Activated CD8-positive, alpha-beta memory T cell treated with anti-CD3 and anti-CD28 coated beads, Interleukin-2, amount 50 U/mL, for 1 hour (primary cell): Measurements from ENCODE around the gene LRRC27.
"Not testable (repeated sequence)": the region's sequence is repeated elsewhere in the genome, so short reads cannot be mapped to it uniquely, and the experiment has no call there.

Experiments used
- DNase-seq: peaks from one replicate; pipeline ENCODE4 v3.0.0-alpha.2; 2020; ENCODE audit errors: extremely low read depth

LRRC27 gene

DNA sequence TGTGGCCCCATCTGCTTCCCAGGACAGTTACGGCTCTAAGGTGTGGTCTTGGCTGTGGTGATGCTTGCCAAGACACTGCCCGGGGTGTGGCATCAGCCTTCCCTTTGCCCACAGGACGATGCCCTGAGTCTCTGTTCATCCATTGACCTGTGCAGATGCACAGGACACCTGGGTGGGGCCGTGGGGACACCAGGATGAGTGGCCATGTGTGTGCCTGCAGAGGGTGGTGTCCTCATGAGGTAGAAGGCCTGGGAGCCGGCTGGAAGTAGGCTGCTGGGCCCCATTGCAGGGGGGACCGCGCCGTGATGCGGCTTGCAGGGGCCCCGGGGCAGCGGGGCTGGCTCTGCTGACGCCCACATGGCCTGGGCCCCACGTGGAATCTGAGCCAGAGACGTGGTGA, 42.6 kb downstream of the LRRC27 start:
- DNase-seq = no peak

- no peak for DNase-seq
Measured at GRCh38 chr10:132375116-132375794, 43.3 kb downstream of the LRRC27 start.

GRCh38 chr10:132375795-132376297, 43.9 kb downstream of the LRRC27 start:
- no peak for DNase-seq

- no peak for DNase-seq
Measured at GRCh38 chr10:132376394-132376851, 44.4 kb downstream of the LRRC27 start.

DNA sequence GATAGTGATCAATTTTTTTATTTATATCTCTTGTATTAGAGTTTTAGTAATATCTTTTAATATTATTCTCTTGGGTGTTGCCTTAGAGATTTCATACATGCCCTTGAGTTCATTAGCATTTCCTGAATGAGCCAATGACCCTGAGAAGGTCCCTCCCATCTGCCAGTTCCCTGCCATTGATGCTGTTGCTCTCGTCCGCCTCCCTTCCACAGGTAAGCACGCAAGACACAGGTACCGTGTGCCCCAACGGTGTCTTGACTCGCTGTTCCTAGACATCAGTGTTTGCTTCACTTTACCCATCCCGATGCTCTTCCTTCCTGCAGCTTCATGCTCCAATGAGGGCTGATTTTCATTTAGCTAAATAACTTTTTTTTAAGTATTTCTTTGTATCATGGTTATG, 45.3 kb downstream of the LRRC27 start:
- DNase-seq = no peak

- not testable (repeated sequence) for DNase-seq
Measured at GRCh38 chr10:132379026-132379425, 47.0 kb downstream of the LRRC27 start.

GRCh38 chr10:132380986-132381385, 49.0 kb downstream of the LRRC27 start:
- not testable (repeated sequence) for DNase-seq

DNA sequence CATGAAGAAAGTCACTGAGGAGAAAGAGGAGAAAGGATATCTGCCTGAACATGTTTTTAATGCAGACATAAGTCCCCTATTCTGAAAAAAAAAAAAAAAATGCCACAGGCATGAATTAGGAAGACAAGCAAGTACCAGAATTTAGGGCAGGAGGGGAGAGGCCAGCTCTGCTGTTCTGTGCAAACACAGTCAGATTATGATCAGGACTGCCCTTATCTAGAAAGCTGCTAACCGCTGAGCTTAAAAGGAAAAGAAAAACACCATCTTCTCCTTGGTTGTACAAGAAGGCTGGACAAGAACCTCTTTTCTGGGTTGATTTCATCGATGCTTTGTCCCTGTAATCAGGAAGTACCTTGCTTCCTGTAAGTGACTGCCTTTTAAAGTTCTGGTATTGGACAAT, 49.7 kb downstream of the LRRC27 start:
- no peak for DNase-seq

DNA sequence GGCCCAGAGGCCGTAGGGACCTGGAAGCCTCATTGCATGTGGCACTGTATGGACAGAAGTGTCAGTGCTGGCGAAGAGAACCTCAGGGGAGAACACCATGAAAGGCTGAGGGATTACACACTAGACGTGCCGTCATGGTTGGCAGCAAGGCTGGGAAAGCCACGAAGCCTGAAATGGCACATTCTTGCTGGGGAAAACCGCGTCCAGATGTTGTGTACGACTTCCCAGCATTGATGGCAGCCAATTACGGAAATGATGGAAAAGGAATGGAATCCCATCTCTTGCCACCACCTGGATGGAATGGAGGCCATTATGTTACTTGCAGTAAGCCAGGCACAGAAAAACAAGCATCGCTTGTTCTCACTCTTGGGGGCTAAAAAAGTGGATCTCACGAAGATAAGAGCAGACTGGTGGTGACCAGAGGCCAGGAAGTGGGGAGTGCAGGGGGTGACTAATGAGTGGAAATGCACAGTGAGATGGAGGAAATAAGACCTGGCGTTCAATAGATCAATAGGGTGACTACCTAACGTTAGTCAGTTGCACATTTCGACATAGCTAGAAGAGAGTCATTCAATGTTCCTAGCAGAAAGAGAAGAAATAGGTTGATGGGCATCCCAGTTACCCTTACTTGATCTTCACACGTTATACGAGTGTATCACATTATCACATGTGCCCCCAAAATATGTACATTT, 50.4 kb downstream of the LRRC27 start:
- no peak for DNase-seq

DNA sequence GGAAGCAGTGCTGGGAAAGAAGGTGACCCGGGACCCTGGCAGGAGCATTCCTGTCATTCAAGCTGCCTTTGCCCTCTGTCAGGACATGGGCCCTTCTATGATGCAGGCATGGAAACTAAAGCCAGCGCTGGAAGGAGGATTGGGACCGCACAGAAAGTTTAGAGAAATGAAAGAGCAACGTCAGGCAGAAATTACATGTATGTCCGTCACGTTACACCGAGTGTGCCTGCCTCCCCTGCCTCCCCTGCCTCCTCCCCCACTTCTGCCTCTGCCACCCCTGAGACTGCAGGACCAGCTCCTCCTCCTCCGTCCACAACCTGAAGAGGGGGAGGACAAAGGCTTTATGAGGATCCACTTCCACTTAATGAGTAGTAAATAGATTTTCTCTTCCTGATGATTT, 51.1 kb downstream of the LRRC27 start:
- DNase-seq = no peak

DNA sequence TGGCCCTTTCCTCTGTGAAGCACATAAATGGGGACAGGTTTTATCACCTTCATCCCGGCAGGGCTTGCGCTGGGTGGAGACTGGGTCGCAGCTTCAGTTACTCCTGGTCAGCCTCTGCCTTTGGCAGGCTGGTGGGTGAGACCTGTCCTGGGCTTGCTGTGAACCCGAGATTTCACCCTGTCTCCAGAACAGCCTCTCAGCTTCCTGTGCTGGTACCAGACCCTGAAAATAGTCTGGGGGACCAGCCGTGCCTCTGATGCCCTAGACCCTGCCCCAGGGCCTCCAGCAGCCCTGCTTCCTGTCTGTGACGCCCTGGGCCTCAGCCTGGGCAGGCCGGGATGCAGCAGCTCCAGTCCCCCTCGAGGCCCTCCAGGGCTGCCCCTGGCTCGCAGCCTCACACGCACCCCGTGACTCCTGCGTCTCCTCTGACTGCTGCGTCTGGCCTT, 51.8 kb downstream of the LRRC27 start:
- no peak for DNase-seq

DNA sequence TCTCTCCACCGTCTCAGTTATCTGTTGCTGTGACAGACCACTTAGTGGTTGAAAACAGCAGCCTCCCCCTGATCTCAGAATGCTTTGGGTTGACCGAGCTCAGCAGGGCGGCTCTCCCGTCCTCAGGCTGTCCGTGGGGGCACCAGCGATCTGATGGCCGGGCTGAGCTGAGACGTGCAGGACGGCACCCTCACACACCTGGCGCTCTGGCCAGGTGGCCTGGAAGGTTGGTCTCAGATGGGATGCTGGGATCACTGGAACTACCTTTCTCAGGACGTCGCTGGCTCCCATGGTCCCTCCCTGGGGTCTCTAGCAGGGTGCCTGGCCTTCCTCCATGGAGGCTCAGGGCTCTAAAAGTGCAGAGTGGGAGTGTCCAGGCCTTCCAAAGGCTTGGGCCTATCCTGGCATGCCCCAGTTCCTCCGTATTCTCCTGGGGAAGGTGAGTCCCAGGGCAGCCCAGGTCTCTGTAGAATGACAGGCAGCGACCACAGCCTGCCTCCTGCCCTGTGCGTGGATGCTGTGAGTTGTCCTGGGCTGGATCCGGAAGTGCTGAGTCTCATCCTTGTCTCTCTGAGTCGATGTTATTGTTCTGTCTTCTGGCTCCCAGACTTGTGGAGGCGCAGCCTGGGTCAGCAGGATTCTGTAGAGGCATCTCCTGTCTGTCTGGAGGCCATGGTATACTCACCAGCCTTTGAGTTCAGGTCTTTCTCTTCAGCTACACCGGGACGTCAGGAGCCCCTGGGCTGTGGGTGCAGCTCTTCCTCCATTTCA, 52.8 kb downstream of the LRRC27 start:
- DNase-seq = no peak

DNA sequence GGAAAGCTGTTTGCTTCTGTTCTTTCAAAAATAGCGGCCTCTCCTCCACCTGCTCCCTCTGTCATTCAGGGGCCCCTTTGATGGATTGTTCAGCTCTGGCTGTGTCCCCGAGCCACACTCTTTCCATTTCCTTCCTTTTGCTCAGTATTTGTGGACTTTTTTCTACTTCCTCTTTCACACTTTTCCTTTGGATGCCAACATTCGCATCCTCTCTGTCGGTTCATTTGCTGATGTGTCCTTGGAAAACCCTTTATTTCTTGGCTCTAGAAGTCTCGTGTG, 53.3 kb downstream of the LRRC27 start:
- DNase-seq = no peak

GRCh38 chr10:132385721-132386418, 53.9 kb downstream of the LRRC27 start:
- DNase-seq = no peak

DNA sequence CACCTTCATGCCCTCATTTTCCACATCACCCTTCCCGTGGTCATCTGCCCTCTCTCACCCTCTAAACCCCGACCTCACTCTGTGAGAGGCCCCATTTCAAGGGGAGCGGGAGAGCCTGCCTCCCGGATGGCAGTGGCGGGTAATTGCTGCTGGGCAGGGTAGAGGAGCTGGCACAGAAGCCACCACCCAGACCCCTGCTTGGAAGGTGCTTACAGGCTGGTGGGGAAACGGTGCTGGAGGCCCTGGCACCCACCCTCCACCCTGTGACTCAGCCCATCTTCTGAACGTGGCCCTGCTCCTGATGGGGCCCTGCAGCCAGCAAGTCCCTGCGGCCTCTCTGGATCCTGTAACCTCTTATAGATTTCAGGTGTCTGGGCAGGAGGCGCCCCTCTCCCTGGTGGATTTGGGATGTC, 54.4 kb downstream of the LRRC27 start:
- no peak for DNase-seq

DNA sequence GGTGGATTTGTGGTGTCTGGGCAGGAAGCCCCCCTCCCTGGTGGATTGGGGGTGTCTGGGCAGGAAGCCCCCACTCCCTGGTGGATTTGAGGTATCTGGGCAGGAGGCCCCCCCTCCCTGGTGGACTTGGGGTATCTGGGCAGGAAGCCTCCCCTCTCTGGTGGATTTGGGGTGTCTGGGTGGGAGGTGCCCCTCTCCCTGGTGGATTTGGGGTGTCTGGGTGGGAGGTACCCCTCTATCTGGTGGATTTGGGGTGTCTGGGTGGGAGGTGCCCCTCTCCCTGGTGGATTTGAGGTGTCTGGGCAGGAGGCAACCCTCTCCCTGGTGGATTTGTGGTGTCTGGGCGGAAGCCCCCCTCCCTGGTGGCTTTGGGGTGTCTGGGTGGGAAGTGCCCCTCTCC, 54.9 kb downstream of the LRRC27 start:
- DNase-seq = not testable (repeated sequence)

DNA sequence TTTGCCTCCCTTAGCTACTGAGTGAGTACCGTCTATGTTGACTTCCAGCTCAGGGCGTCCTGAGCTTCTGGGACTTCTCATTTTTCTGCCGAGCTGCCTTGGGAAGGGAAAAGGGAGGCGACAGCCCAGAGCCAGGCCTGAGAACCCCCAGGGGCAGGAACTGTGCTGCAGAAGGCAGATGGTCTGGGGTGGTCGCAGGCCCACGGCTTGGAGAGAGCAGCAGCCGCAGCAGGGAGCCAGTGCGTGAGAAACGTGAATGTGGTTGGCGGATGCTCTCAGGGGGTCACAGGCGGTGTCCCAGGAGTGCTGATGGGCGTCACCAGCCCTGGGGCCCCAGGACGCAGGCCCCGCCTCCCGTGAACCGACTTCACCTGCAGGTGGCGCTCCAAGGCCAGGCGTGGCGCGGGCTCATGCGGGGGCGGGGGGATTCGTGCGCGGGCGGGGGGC, 55.8 kb downstream of the LRRC27 start:
- peak; percentile 40 for DNase-seq

GRCh38 chr10:132388891-132389432, 57.0 kb downstream of the LRRC27 start:
- no peak for DNase-seq

DNA sequence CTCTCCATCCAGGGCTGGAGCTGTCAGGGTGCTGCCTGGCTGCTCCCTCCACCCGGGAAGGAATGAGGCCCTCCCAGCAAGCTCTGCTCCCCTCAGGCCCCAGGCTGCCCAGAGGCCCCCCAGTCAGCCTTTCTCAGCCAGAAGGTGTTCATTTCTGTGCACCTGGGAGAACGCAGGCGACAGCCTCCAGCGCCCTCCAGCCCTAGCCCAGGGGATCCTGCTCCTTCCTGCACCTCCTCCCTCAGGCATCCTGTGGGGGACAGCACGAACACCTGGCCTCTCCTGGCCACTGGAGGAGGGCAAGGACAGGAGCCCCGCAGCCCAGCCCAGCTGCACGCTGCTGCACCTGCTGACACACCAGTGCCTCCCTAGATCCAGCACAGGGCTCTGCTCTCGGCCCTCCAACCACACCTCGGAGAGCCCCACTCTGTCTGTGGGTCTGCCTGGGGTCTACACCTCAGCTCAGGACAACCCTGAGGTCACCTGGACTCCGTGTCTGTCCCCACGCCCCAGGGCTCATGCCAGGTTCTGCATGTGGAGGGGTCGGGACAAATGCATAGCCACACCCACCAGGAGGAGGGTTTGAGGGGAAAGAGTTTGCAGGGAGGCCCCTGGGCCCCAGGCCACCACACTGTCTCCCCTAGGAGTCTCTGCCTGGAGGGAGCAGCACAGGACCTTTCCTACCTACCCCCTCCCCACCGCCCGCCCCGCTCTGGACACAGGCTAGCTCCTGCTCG, 57.6 kb downstream of the LRRC27 start:
- DNase-seq = no peak

- DNase-seq = no peak
Measured at GRCh38 chr10:132390170-132390920, 58.4 kb downstream of the LRRC27 start.
